ENCODE data around the gene HTR1D.
"Not testable (repeated sequence)": the region's sequence is repeated elsewhere in the genome, so short reads cannot be mapped to it uniquely, and the experiment has no call there.

Gene HTR1D

GRCh38 chr1:23217421-23218115 lies at the start of gene HTR1D:
Gene HTR1D (minus strand): TSS chr1:23217502. CDS start chr1:23194219, 23,283 bp downstream.
- Mint-ChIP-seq H3K36me3 (no peaks in the 10 kb centered on the region), H3K4me1 (peaks cover 10% of the 10 kb centered on the region), H3K4me3 (peak within 1 kb of the TSS; percentile 16), H3K27me3 (peaks cover 91% of the 10 kb centered on the region), H3K27ac (no peak within 1 kb of the TSS), H3K9me3 (no peaks in the 10 kb centered on the region)
- DNase-seq: peak; percentile 25
- CTCF ChIA-PET: interaction anchor here (0.6 to 1.7 kb wide), 3 partner anchors 10 to 186 kb away, joined by 3 to 4 read pairs (median 4); no protein-coding TSS in a partner anchor

- H3K9me3 Mint-ChIP-seq: no peaks in the 10 kb centered on the region
Measured at GRCh38 chr1:23263380-23263887, 46.1 kb upstream of the HTR1D start.

GRCh38 chr1:23258082-23258481 lies 40.8 kb upstream of the HTR1D start:
- H3K4me1 Mint-ChIP-seq, DNase-seq, H3K36me3 Mint-ChIP-seq, CTCF ChIA-PET, H3K27ac Mint-ChIP-seq, H3K9me3 Mint-ChIP-seq, H3K4me3 Mint-ChIP-seq, H3K27me3 Mint-ChIP-seq: not testable (repeated sequence)

More at GRCh38 chr1:23263380-23263887, 46.1 kb upstream of the HTR1D start:
- CTCF ChIA-PET: interaction anchor here (1.0 kb wide), 1 partner anchor 166 kb away, joined by 3 read pairs; no protein-coding TSS in a partner anchor
- Mint-ChIP-seq H3K4me1 (no peaks in the 10 kb centered on the region), H3K36me3 (no peaks in the 10 kb centered on the region), H3K27me3 (no peaks in the 10 kb centered on the region), H3K4me3 (no peak overlapping the region), H3K27ac (no peak overlapping the region)
- no peak for DNase-seq

GRCh38 chr1:23257371-23257770 lies 40.1 kb upstream of the HTR1D start:
- H3K4me1 Mint-ChIP-seq, DNase-seq, H3K36me3 Mint-ChIP-seq, H3K27me3 Mint-ChIP-seq, H3K9me3 Mint-ChIP-seq, H3K4me3 Mint-ChIP-seq, CTCF ChIA-PET, H3K27ac Mint-ChIP-seq: not testable (repeated sequence)

GRCh38 chr1:23254584-23254983 lies 37.3 kb upstream of the HTR1D start:
- no peak overlapping the region for H3K4me3 Mint-ChIP-seq
- H3K36me3 Mint-ChIP-seq: no peaks in the 10 kb centered on the region
- H3K4me1 Mint-ChIP-seq: no peaks in the 10 kb centered on the region
- no peaks in the 10 kb centered on the region for H3K9me3 Mint-ChIP-seq
- no peak for DNase-seq
- H3K27me3 Mint-ChIP-seq: peaks cover 19% of the 10 kb centered on the region
- CTCF ChIA-PET: no interaction called here
- no peak overlapping the region for H3K27ac Mint-ChIP-seq

- Mint-ChIP-seq H3K9me3 (no peaks in the 10 kb centered on the region), H3K36me3 (no peaks in the 10 kb centered on the region), H3K4me3 (no peak overlapping the region), H3K4me1 (no peaks in the 10 kb centered on the region), H3K27ac (no peak overlapping the region), H3K27me3 (peaks cover 19% of the 10 kb centered on the region)
- CTCF ChIA-PET: no interaction called here
- DNase-seq: no peak
Measured at GRCh38 chr1:23251812-23252211, 34.5 kb upstream of the HTR1D start.

- no peaks in the 10 kb centered on the region for H3K36me3 Mint-ChIP-seq
- no peak for DNase-seq
Measured at GRCh38 chr1:23249787-23250454, 32.6 kb upstream of the HTR1D start.

GRCh38 chr1:23247276-23247675 lies 30.0 kb upstream of the HTR1D start:
- Mint-ChIP-seq H3K4me3 (no peak overlapping the region), H3K9me3 (no peaks in the 10 kb centered on the region), H3K4me1 (no peaks in the 10 kb centered on the region), H3K36me3 (no peaks in the 10 kb centered on the region), H3K27me3 (peaks cover 21% of the 10 kb centered on the region), H3K27ac (no peak overlapping the region)
- CTCF ChIA-PET: no interaction called here
- DNase-seq: no peak

More at GRCh38 chr1:23249787-23250454, 32.6 kb upstream of the HTR1D start:
- H3K27me3 Mint-ChIP-seq: peaks cover 15% of the 10 kb centered on the region
- H3K9me3 Mint-ChIP-seq: no peaks in the 10 kb centered on the region
- no peaks in the 10 kb centered on the region for H3K4me1 Mint-ChIP-seq
- no peak overlapping the region for H3K27ac Mint-ChIP-seq
- H3K4me3 Mint-ChIP-seq: no peak overlapping the region
- CTCF ChIA-PET: no interaction called here

- H3K4me1 Mint-ChIP-seq: no peaks in the 10 kb centered on the region
Measured at GRCh38 chr1:23246274-23246673, 29.0 kb upstream of the HTR1D start.

GRCh38 chr1:23244256-23244761 lies 27.0 kb upstream of the HTR1D start:
- H3K27me3 Mint-ChIP-seq: peaks cover 8% of the 10 kb centered on the region
- no peak overlapping the region for H3K4me3 Mint-ChIP-seq
- CTCF ChIA-PET: no interaction called here
- H3K4me1 Mint-ChIP-seq: no peaks in the 10 kb centered on the region
- H3K27ac Mint-ChIP-seq: no peak overlapping the region
- H3K36me3 Mint-ChIP-seq: no peaks in the 10 kb centered on the region
- H3K9me3 Mint-ChIP-seq: no peaks in the 10 kb centered on the region
- DNase-seq: no peak

More at GRCh38 chr1:23246274-23246673, 29.0 kb upstream of the HTR1D start:
- DNase-seq: no peak
- CTCF ChIA-PET: no interaction called here
- H3K9me3 Mint-ChIP-seq: no peaks in the 10 kb centered on the region
- peaks cover 13% of the 10 kb centered on the region for H3K27me3 Mint-ChIP-seq
- H3K27ac Mint-ChIP-seq: no peak overlapping the region
- no peaks in the 10 kb centered on the region for H3K36me3 Mint-ChIP-seq
- no peak overlapping the region for H3K4me3 Mint-ChIP-seq

GRCh38 chr1:23242414-23242813 lies 25.1 kb upstream of the HTR1D start:
- CTCF ChIA-PET: interaction anchor here (0.9 to 1.0 kb wide), 2 partner anchors 58 to 278 kb away, joined by 3 read pairs; no protein-coding TSS in a partner anchor
- H3K27ac Mint-ChIP-seq: no peak overlapping the region
- H3K4me1 Mint-ChIP-seq: no peaks in the 10 kb centered on the region
- H3K4me3 Mint-ChIP-seq: no peak overlapping the region
- no peaks in the 10 kb centered on the region for H3K36me3 Mint-ChIP-seq
- H3K27me3 Mint-ChIP-seq: peaks cover 13% of the 10 kb centered on the region
- no peaks in the 10 kb centered on the region for H3K9me3 Mint-ChIP-seq
- DNase-seq: no peak

GRCh38 chr1:23239638-23240295 lies 22.5 kb upstream of the HTR1D start:
- H3K4me1 Mint-ChIP-seq: no peaks in the 10 kb centered on the region
- H3K9me3 Mint-ChIP-seq: no peaks in the 10 kb centered on the region
- CTCF ChIA-PET: no interaction called here

GRCh38 chr1:23238565-23238964 lies 21.3 kb upstream of the HTR1D start:
- no peaks in the 10 kb centered on the region for H3K36me3 Mint-ChIP-seq
- no peak overlapping the region for H3K27ac Mint-ChIP-seq
- CTCF ChIA-PET: no interaction called here
- H3K9me3 Mint-ChIP-seq: no peaks in the 10 kb centered on the region
- no peak for DNase-seq
- H3K27me3 Mint-ChIP-seq: peaks cover 19% of the 10 kb centered on the region
- no peak overlapping the region for H3K4me3 Mint-ChIP-seq
- no peaks in the 10 kb centered on the region for H3K4me1 Mint-ChIP-seq

More at GRCh38 chr1:23239638-23240295, 22.5 kb upstream of the HTR1D start:
- DNase-seq: no peak
- H3K27me3 Mint-ChIP-seq: peaks cover 18% of the 10 kb centered on the region
- no peak overlapping the region for H3K4me3 Mint-ChIP-seq
- H3K36me3 Mint-ChIP-seq: no peaks in the 10 kb centered on the region
- H3K27ac Mint-ChIP-seq: no peak overlapping the region

- no peaks in the 10 kb centered on the region for H3K36me3 Mint-ChIP-seq
- H3K4me3 Mint-ChIP-seq: no peak overlapping the region
- H3K27me3 Mint-ChIP-seq: peaks cover 22% of the 10 kb centered on the region
- H3K4me1 Mint-ChIP-seq: no peaks in the 10 kb centered on the region
- H3K9me3 Mint-ChIP-seq: no peaks in the 10 kb centered on the region
- DNase-seq: no peak
- CTCF ChIA-PET: no interaction called here
- H3K27ac Mint-ChIP-seq: no peak overlapping the region
Measured at GRCh38 chr1:23237508-23237907, 20.2 kb upstream of the HTR1D start.

All from activated naive CD4-positive, alpha-beta T cell treated with anti-CD3 and anti-CD28 coated beads, Interleukin-2, amount 10 ng/mL, durations not matched to agents 7 days and 5 days (primary cell).